ENCODE results near the gene KLHL25.

DNA sequence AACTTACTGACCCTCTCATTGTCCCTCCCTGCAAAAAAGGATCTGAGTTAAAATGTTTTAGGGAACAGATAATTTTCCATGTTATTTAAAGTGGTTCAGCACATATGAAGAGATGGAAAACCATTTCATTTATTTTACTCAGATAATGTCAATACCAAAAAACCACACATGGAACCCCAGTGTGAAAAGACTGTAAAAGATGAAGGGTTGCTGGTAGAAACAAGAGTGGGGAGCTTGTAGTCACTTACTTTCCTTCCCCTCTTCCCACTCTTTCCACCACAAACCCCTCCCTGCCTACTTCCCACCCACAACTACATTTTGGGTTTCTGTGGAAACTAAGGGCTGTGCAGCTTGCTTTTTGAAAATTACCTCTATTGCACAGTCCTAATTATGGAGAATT, 18.5 kb upstream of the KLHL25 start:
- TF ChIP-seq, protein P1, sequence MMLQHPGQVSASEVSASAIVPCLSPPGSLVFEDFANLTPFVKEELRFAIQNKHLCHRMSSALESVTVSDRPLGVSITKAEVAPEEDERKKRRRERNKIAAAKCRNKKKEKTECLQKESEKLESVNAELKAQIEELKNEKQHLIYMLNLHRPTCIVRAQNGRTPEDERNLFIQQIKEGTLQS (CRISPR knock-in tag; IDR thresholded peaks at IDR 0.05), result no peak
- TF ChIP-seq POLR2A (IDR thresholded peaks at IDR 0.05; ENCODE audit: insufficient read depth in 1 of 2, low read depth in 2 of 2, low read length in 2 of 2), result no peak
- no peak for TF ChIP-seq ZNF331 (CRISPR knock-in tag; IDR thresholded peaks at IDR 0.05)
- TF ChIP-seq, protein P2, sequence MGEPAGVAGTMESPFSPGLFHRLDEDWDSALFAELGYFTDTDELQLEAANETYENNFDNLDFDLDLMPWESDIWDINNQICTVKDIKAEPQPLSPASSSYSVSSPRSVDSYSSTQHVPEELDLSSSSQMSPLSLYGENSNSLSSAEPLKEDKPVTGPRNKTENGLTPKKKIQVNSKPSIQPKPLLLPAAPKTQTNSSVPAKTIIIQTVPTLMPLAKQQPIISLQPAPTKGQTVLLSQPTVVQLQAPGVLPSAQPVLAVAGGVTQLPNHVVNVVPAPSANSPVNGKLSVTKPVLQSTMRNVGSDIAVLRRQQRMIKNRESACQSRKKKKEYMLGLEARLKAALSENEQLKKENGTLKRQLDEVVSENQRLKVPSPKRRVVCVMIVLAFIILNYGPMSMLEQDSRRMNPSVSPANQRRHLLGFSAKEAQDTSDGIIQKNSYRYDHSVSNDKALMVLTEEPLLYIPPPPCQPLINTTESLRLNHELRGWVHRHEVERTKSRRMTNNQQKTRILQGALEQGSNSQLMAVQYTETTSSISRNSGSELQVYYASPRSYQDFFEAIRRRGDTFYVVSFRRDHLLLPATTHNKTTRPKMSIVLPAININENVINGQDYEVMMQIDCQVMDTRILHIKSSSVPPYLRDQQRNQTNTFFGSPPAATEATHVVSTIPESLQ (CRISPR knock-in tag; conservative IDR thresholded peaks at IDR 0.05), result no peak
- TF ChIP-seq JUND (CRISPR knock-in tag; IDR thresholded peaks at IDR 0.05), result no peak
- TF ChIP-seq, protein P3, sequence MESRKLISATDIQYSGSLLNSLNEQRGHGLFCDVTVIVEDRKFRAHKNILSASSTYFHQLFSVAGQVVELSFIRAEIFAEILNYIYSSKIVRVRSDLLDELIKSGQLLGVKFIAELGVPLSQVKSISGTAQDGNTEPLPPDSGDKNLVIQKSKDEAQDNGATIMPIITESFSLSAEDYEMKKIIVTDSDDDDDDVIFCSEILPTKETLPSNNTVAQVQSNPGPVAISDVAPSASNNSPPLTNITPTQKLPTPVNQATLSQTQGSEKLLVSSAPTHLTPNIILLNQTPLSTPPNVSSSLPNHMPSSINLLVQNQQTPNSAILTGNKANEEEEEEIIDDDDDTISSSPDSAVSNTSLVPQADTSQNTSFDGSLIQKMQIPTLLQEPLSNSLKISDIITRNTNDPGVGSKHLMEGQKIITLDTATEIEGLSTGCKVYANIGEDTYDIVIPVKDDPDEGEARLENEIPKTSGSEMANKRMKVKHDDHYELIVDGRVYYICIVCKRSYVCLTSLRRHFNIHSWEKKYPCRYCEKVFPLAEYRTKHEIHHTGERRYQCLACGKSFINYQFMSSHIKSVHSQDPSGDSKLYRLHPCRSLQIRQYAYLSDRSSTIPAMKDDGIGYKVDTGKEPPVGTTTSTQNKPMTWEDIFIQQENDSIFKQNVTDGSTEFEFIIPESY (CRISPR knock-in tag; IDR thresholded peaks at IDR 0.05), result no peak
- TF ChIP-seq SMARCE1 (IDR thresholded peaks at IDR 0.05; ENCODE audit: borderline replicate concordance), result no peak
- TF ChIP-seq TAF1 (CRISPR knock-in tag; IDR thresholded peaks at IDR 0.05), result no peak
- TF ChIP-seq NR2C2 (CRISPR knock-in tag; IDR thresholded peaks at IDR 0.05; ENCODE audit: borderline replicate concordance), result no peak
- no peak for TF ChIP-seq EZH2 (conservative IDR thresholded peaks at IDR 0.05; ENCODE audit: low read depth, low read length)

All from HepG2 (cell line).